ENCODE measurements around the gene GINS3.

GRCh38 chr16:58345574-58346354 lies 46.5 kb upstream of the GINS3 start:
- TF ChIP-seq CTCF (IDR thresholded peaks at IDR 0.05): no peak
- no peak for TF ChIP-seq POLR2AphosphoS5 (IDR thresholded peaks at IDR 0.05)
- no peak for TF ChIP-seq POLR2A (IDR thresholded peaks at IDR 0.05)
- TF ChIP-seq EP300 (IDR thresholded peaks at IDR 0.05): no peak

Measured in upper lobe of left lung (tissue), 4 donors.